ENCODE measurements around the gene EPHB4.
A peak's percentile ranks its signal among the peaks of the same experiment; 100 is the strongest.

GRCh38 chr7:100825751-100826513 is 1.4 kb downstream of the EPHB4 start:
- TF ChIP-seq CTCF (IDR thresholded peaks at IDR 0.05): peak in 1 of 3 donors; percentile 23
- no peak for TF ChIP-seq POLR2A (IDR thresholded peaks at IDR 0.05)

Data from ovary (tissue), 3 donors.